Measurements from ENCODE around the gene GRPEL1. TPM values are rescaled to one million over a fixed set of nuclear protein-coding genes. Genes with fewer than 3 reads are reported as not detected.

GRPEL1 gene
- total and polyA plus RNA-seq, 8 donors, result 11.4 to 53.6 (median 25.5) TPM; not detected in 1

DNA sequence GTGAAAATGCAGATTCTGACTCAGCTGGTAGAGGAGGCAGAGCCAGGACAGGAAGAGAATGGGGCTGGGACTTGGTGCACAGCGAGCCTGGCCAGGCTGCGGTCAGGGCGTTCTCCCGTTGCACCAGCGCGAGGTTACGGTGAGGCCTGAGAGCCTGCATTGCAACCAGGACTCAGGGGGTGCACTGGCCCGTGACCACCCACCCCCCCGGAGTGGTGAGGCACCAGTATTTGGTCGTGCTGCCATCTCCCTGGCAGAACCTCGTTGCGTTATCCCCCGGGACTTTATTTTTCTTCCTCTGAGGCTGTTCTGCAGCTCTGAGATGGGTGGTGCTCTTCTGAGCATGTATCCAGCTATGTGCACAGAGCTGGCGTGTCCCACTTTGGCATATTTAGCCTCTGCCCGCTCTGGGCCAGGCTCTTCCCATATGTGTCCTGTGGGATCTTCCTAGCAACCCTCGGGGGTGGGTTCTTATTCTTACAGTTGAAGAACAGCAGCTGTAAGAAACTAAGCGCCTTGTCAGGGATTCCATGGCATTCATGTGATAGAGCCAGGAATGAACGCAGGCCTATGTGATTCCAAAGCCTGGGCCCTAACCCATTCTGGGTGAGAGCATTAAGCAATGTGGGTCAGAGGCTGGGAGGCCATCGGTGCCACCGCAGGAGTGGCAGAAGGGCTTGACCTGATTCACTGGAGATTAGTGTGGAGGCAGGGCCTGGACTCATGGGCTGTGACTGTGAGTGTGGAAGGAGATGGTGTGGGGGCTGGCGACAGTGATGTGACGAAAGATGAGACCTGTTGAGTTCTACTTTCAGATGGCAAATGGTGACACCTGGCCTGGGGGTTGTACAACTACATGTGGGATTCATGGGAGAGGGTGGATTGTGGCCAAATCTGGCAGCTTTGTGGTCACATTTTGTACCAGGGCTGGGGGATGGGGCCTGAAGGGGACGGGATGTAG, 21.6 kb downstream of the GRPEL1 start:
- 83 to 87% (median 85%) methylated on average over 22 to 23 of the region's 23 CpGs for WGBS, 5 donors
- Histone ChIP-seq H3K4me1 (peaks cover 52 to 86% (median 82%) of the 10 kb centered on the region in 4 donors), H3K27ac (no peak overlapping the region), H3K36me3 (peaks cover 0 to 3% (median 3%) of the 10 kb centered on the region in 4 donors), H3K4me3 (peak overlapping the region in 2 of 4 donors; percentile 98 to 99), H3K27me3 (no peaks in the 10 kb centered on the region), H3K9me3 (no peaks in the 10 kb centered on the region)
- DNase-seq, result no peak
- no peak for TF ChIP-seq EP300 (IDR thresholded peaks at IDR 0.05)
- no peak for TF ChIP-seq POLR2A (IDR thresholded peaks at IDR 0.05)
- TF ChIP-seq, protein P1, sequence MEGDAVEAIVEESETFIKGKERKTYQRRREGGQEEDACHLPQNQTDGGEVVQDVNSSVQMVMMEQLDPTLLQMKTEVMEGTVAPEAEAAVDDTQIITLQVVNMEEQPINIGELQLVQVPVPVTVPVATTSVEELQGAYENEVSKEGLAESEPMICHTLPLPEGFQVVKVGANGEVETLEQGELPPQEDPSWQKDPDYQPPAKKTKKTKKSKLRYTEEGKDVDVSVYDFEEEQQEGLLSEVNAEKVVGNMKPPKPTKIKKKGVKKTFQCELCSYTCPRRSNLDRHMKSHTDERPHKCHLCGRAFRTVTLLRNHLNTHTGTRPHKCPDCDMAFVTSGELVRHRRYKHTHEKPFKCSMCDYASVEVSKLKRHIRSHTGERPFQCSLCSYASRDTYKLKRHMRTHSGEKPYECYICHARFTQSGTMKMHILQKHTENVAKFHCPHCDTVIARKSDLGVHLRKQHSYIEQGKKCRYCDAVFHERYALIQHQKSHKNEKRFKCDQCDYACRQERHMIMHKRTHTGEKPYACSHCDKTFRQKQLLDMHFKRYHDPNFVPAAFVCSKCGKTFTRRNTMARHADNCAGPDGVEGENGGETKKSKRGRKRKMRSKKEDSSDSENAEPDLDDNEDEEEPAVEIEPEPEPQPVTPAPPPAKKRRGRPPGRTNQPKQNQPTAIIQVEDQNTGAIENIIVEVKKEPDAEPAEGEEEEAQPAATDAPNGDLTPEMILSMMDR (IDR thresholded peaks at IDR 0.05), result no peak
- TF ChIP-seq POLR2AphosphoS5 (IDR thresholded peaks at IDR 0.05), result no peak
- intact Hi-C loops (cut with DNase I; ENCODE audit: low total_unique reads), result loop anchor here (10.0 kb wide), 1 partner anchor 61 kb away; no protein-coding TSS in a partner anchor

GRCh38 chr4:7045553-7045952, 22.3 kb downstream of the GRPEL1 start:
- peaks cover 0 to 3% (median 3%) of the 10 kb centered on the region in 4 donors for H3K36me3 ChIP-seq
- H3K27ac ChIP-seq, result peak overlapping the region in 1 of 5 donors; percentile 93
- TF ChIP-seq POLR2AphosphoS5 (IDR thresholded peaks at IDR 0.05), result no peak
- no peak for TF ChIP-seq POLR2A (IDR thresholded peaks at IDR 0.05)
- TF ChIP-seq, protein P1 (IDR thresholded peaks at IDR 0.05), result no peak
- TF ChIP-seq EP300 (IDR thresholded peaks at IDR 0.05), result no peak
- H3K4me3 ChIP-seq, result peak overlapping the region; percentile 65 to 99 (median 98)
- no peaks in the 10 kb centered on the region for H3K9me3 ChIP-seq
- peaks cover 45 to 83% (median 78%) of the 10 kb centered on the region in 4 donors for H3K4me1 ChIP-seq
- WGBS, 5 donors, result 55 to 71% (median 60%) methylated on average over 8 of the region's 8 CpGs
- DNase-seq, result no peak
- intact Hi-C loops (cut with DNase I; ENCODE audit: low total_unique reads), result loop anchor here (10.0 kb wide), 1 partner anchor 61 kb away; no protein-coding TSS in a partner anchor
- no peaks in the 10 kb centered on the region for H3K27me3 ChIP-seq

GRCh38 chr4:7044137-7044930, 23.5 kb downstream of the GRPEL1 start:
- H3K27me3 ChIP-seq, result no peaks in the 10 kb centered on the region
- peak overlapping the region; percentile 79 to 93 (median 93) for H3K27ac ChIP-seq
- peak overlapping the region; percentile 65 to 99 (median 98) for H3K4me3 ChIP-seq
- peaks cover 33 to 71% (median 66%) of the 10 kb centered on the region in 4 donors for H3K4me1 ChIP-seq
- peak in 1 of 2 donors; percentile 41 for DNase-seq
- TF ChIP-seq POLR2AphosphoS5 (IDR thresholded peaks at IDR 0.05), result no peak
- TF ChIP-seq, protein P1 (IDR thresholded peaks at IDR 0.05), result no peak
- 8 to 22% (median 14%) methylated on average over 13 to 29 of the region's 29 CpGs for WGBS, 5 donors
- no peaks in the 10 kb centered on the region for H3K9me3 ChIP-seq
- intact Hi-C loops (cut with DNase I; ENCODE audit: low total_unique reads), result loop anchor here (10.0 kb wide), 1 partner anchor 60 kb away; no protein-coding TSS in a partner anchor
- H3K36me3 ChIP-seq, result peaks cover 0 to 3% (median 2%) of the 10 kb centered on the region in 4 donors
